GM19099 (cell line): ENCODE results near the gene ITPR1.

ENCODE experiments used
- POLR2A ChIP-seq: IDR thresholded peaks from 3 replicates; pipeline ENCODE4 v1.6.1; 2011; ENCODE audit warnings: low read depth; ENCODE audit not compliant: insufficient read length; ENCODE audit errors: extremely low read depth

ITPR1 gene

GRCh38 chr3:4895838-4896237 lies 402.7 kb downstream of the ITPR1 start:
- no peak for TF ChIP-seq POLR2A
